PC-9 (cell line): ENCODE data around the gene UNC5B. TPM values are rescaled to one million over a fixed set of nuclear protein-coding genes. Genes with fewer than 3 reads are reported as not detected.

Source experiments
- BruUV-seq: library from RNA; stranded (reverse); fragments of 400-500 nt; replicated peaks from 2 replicates; lab custom pipeline; 2021; lab: Mats Ljungman, UMichigan
- CTCF ChIA-PET: fragments of 300-600 bp; sonication (Branson Sonifier 250); formaldehyde crosslinking; loops from one replicate; lab custom pipeline; 2022; ENCODE audit warnings: antibody characterized with exemption; lab: Charles Lee
- POLR2A ChIA-PET: fragments of 300-600 bp; sonication (Branson Sonifier 250); formaldehyde crosslinking; loops from one replicate; lab custom pipeline; 2022; ENCODE audit warnings: antibody characterized with exemption; ENCODE audit not compliant: unreplicated experiment; lab: Charles Lee
- DNase-seq, 2 experiments: peaks; one replicate each; pipeline versions ENCODE4 v3.0.0 to v3.0.0-alpha.2; 2015 to 2022; ENCODE audit warnings: mixed read lengths in 1 of 2
- H2AFZ ChIP-seq: fragments of 200-600 bp; sonication (generic); 2 replicates; pipeline ENCODE4 v1.8.1; 2017; ENCODE audit warnings: antibody characterized with exemption
- H3F3A ChIP-seq: fragments of 200-600 bp; sonication (generic); 2 replicates; pipeline ENCODE4 v1.8.1; 2017; ENCODE audit warnings: antibody characterized with exemption, mild to moderate bottlenecking, low read depth; ENCODE audit not compliant: insufficient read depth
- H3K27ac ChIP-seq: fragments of 200-600 bp; sonication (generic); 2 replicates; pipeline ENCODE4 v1.6.1; 2016; ENCODE audit warnings: mixed run types
- H3K27me3 ChIP-seq: fragments of 200-600 bp; sonication (generic); 2 replicates; pipeline ENCODE4 v1.6.1; 2016; ENCODE audit warnings: low read depth, mixed run types; ENCODE audit not compliant: insufficient read depth
- H3K36me3 ChIP-seq: fragments of 200-600 bp; sonication (generic); 2 replicates; pipeline ENCODE4 v1.6.1; 2016; ENCODE audit warnings: low read depth, mixed run types
- H3K4me1 ChIP-seq: fragments of 200-600 bp; sonication (generic); replicated peaks from 2 replicates; pipeline ENCODE4 v1.6.1; 2016; ENCODE audit warnings: mixed run types; ENCODE audit not compliant: insufficient read depth
- H3K4me2 ChIP-seq: fragments of 200-600 bp; sonication (generic); 2 replicates; pipeline ENCODE4 v1.6.1; 2017; ENCODE audit warnings: mixed run types
- H3K4me3 ChIP-seq: fragments of 200-600 bp; sonication (generic); 2 replicates; pipeline ENCODE4 v1.6.1; 2016; ENCODE audit warnings: mixed run types
- H3K79me2 ChIP-seq: fragments of 200-600 bp; sonication (generic); 2 replicates; pipeline ENCODE4 v1.6.1; 2017; ENCODE audit warnings: low read depth, mixed run types
- H3K9me2 ChIP-seq: fragments of 200-600 bp; sonication (generic); 2 replicates; pipeline ENCODE4 v1.8.1; 2017; ENCODE audit warnings: mild to moderate bottlenecking; ENCODE audit not compliant: insufficient read depth
- H3K9me3 ChIP-seq: fragments of 200-600 bp; sonication (generic); 2 replicates; pipeline ENCODE4 v1.8.1; 2016; ENCODE audit warnings: low read depth; ENCODE audit not compliant: insufficient read depth
- H4K20me1 ChIP-seq: fragments of 200-600 bp; sonication (generic); 2 replicates; pipeline ENCODE4 v1.8.1; 2017; ENCODE audit not compliant: insufficient read depth
- EZH2 ChIP-seq: fragments of 200-600 bp; sonication (generic); IDR thresholded peaks from 2 replicates; pipeline ENCODE4 v1.8.0; 2017; ENCODE audit warnings: antibody characterized with exemption, low read depth
- intact Hi-C: fragments of 100-400 bp; cut with micrococcal nuclease; formaldehyde crosslinking; loops from one replicate; pipeline ENCODE4 v1.10.0; 2022; ENCODE audit not compliant: unreplicated experiment
- total RNA-seq: library from RNA; stranded (reverse); gene quantifications from 2 replicates; pipeline ENCODE4 v1.2.3, GENCODE V29; 2021
- TF ChIP-seq, protein P1 (sequence below): fragments of 200-600 bp; sonication (generic); conservative IDR thresholded peaks from 2 replicates; pipeline ENCODE4 v1.6.1; 2017; ENCODE audit warnings: mixed run types, antibody characterized with exemption, mild to moderate bottlenecking, moderate library complexity

Gene UNC5B
- total RNA-seq, 1 experiment from 2014 or later = 1.7 TPM

DNA sequence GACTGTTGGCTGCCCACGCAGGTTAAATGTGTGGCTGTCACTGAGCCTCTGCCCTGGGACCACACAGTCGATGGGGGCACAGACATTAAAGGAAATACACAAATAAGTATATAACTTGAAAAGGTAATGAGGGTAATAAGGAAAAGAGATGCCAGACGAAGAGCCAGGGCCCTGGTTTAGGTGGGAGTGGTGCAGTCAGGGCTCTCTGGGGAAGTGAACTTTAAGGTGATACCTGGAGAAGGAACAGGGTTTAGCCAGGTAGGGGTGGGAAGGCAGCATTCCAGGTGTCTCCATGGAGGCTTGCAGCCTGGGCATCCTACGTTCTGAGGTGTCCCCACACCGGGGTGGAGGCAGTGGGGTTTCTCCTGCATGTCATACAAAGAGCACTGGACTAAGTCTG lies 50.4 kb downstream of the UNC5B start:
- ChIA-PET CTCF (no interaction called here), POLR2A (interaction anchor here (0.6 kb wide), 1 partner anchor 775 kb away, joined by 3 read pairs; no protein-coding TSS in a partner anchor)
- no peak for DNase-seq
- Histone ChIP-seq H3F3A (no peaks in the 10 kb centered on the region), H3K4me3 (no peak overlapping the region), H3K9me3 (no peaks in the 10 kb centered on the region), H4K20me1 (no peaks in the 10 kb centered on the region), H2AFZ (no peak overlapping the region), H3K4me1 (peaks cover 9% of the 10 kb centered on the region), H3K4me2 (no peak overlapping the region), H3K79me2 (no peaks in the 10 kb centered on the region), H3K36me3 (no peaks in the 10 kb centered on the region), H3K27me3 (no peaks in the 10 kb centered on the region), H3K27ac (no peak overlapping the region), H3K9me2 (no peaks in the 10 kb centered on the region)
- TF ChIP-seq EZH2 = no peak
- TF ChIP-seq, protein P1, sequence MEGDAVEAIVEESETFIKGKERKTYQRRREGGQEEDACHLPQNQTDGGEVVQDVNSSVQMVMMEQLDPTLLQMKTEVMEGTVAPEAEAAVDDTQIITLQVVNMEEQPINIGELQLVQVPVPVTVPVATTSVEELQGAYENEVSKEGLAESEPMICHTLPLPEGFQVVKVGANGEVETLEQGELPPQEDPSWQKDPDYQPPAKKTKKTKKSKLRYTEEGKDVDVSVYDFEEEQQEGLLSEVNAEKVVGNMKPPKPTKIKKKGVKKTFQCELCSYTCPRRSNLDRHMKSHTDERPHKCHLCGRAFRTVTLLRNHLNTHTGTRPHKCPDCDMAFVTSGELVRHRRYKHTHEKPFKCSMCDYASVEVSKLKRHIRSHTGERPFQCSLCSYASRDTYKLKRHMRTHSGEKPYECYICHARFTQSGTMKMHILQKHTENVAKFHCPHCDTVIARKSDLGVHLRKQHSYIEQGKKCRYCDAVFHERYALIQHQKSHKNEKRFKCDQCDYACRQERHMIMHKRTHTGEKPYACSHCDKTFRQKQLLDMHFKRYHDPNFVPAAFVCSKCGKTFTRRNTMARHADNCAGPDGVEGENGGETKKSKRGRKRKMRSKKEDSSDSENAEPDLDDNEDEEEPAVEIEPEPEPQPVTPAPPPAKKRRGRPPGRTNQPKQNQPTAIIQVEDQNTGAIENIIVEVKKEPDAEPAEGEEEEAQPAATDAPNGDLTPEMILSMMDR = no peak
- intact Hi-C loops = no loop called here
- BruUV-seq = no TSS peak

DNA sequence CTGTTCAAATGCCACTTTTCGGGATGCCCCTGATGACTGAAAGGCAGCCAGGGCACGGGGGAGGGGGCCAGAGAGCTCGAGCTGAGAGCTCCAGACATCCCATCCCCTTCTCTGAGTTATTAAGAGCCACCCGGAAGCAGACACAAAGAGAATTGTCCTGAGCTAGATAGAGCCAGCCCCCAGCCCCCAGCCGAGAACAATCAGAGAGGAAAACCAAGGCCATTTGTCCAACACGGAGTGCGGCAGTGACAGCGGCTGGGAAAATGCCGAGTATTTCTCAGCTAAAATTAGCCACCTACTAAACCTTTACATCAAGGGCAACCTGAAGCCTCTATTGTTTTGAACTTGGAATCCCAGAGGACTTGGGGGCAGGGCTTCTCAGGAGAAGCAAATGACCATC lies 51.0 kb downstream of the UNC5B start:
- ChIA-PET CTCF (interaction anchor here (0.7 kb wide), 1 partner anchor 12 kb away, joined by 3 read pairs; no protein-coding TSS in a partner anchor), POLR2A (interaction anchor here (0.6 kb wide), 1 partner anchor 775 kb away, joined by 3 read pairs; no protein-coding TSS in a partner anchor)
- no peaks in the 10 kb centered on the region for H3K9me3 ChIP-seq
- H3K4me2 ChIP-seq = no peak overlapping the region
- peaks cover 8% of the 10 kb centered on the region; the same call in 1 of the 2 replicates for H3K4me1 ChIP-seq
- no peaks in the 10 kb centered on the region for H3K79me2 ChIP-seq
- no peaks in the 10 kb centered on the region for H3K36me3 ChIP-seq
- BruUV-seq = no TSS peak
- no peak for DNase-seq
- H3K9me2 ChIP-seq = no peaks in the 10 kb centered on the region
- H3K4me3 ChIP-seq = no peak overlapping the region
- TF ChIP-seq, protein P1 = no peak
- TF ChIP-seq EZH2 = no peak
- H3F3A ChIP-seq = no peaks in the 10 kb centered on the region
- H2AFZ ChIP-seq = no peak overlapping the region
- intact Hi-C loops = no loop called here
- H4K20me1 ChIP-seq = no peaks in the 10 kb centered on the region
- H3K27me3 ChIP-seq = no peaks in the 10 kb centered on the region
- no peak overlapping the region for H3K27ac ChIP-seq

- ChIA-PET CTCF (interaction anchor here (0.6 kb wide), 1 partner anchor 16 kb away, joined by 3 read pairs; no protein-coding TSS in a partner anchor), POLR2A (no interaction called here)
- Histone ChIP-seq H2AFZ (no peak overlapping the region), H3K9me3 (no peaks in the 10 kb centered on the region), H3K4me3 (no peak overlapping the region), H3K27ac (no peak overlapping the region), H3F3A (0 out of 2 replicates have a peak, but pooled peaks cover 5% of the 10 kb centered on the region), H3K79me2 (no peaks in the 10 kb centered on the region), H3K9me2 (no peaks in the 10 kb centered on the region), H3K36me3 (no peaks in the 10 kb centered on the region), H4K20me1 (no peaks in the 10 kb centered on the region), H3K27me3 (no peaks in the 10 kb centered on the region), H3K4me1 (peaks cover 8% of the 10 kb centered on the region; the same call in 1 of the 2 replicates), H3K4me2 (no peak overlapping the region)
- intact Hi-C loops = no loop called here
- no TSS peak for BruUV-seq
- no peak for DNase-seq
- no peak for TF ChIP-seq EZH2
- TF ChIP-seq, protein P1 = no peak
These were observed 52.2 kb downstream of the UNC5B start for GRCh38 chr10:71264345-71265200.
